NCI-H748 (cell line): Measurements from ENCODE around the gene AARS2.

ENCODE experiments used
- DNase-seq: peaks from one replicate; lab custom pipeline; 2025; ENCODE audit not compliant: unreplicated experiment; lab: John Stamatoyannopoulos, UW

Gene AARS2

DNA sequence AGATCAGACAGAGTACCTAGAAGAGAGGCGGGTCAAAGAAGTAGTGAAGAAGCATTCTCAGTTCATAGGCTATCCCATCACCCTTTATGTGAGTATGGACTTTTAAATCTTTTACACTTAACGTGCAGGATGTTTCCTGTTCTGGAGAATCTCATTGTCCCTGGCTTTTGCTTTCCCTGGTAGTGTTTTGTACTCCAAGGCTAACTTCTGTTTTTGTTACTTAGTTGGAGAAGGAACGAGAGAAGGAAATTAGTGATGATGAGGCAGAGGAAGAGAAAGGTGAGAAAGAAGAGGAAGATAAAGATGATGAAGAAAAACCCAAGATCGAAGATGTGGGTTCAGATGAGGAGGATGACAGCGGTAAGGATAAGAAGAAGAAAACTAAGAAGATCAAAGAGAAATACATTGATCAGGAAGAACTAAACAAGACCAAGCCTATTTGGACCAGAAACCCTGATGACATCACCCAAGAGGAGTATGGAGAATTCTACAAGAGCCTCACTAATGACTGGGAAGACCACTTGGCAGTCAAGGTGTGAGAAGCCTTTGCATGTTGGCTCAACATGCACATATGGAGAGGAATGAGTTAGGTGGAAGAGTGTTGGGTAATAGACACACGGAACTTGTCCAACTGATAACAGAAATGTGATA is 63.0 kb downstream of the AARS2 start:
- no peak for DNase-seq
